ENCODE data around the gene AKR1D1.
"Not testable (repeated sequence)": the region's sequence is repeated elsewhere in the genome, so short reads cannot be mapped to it uniquely, and the experiment has no call there.

The AKR1D1 gene

DNA sequence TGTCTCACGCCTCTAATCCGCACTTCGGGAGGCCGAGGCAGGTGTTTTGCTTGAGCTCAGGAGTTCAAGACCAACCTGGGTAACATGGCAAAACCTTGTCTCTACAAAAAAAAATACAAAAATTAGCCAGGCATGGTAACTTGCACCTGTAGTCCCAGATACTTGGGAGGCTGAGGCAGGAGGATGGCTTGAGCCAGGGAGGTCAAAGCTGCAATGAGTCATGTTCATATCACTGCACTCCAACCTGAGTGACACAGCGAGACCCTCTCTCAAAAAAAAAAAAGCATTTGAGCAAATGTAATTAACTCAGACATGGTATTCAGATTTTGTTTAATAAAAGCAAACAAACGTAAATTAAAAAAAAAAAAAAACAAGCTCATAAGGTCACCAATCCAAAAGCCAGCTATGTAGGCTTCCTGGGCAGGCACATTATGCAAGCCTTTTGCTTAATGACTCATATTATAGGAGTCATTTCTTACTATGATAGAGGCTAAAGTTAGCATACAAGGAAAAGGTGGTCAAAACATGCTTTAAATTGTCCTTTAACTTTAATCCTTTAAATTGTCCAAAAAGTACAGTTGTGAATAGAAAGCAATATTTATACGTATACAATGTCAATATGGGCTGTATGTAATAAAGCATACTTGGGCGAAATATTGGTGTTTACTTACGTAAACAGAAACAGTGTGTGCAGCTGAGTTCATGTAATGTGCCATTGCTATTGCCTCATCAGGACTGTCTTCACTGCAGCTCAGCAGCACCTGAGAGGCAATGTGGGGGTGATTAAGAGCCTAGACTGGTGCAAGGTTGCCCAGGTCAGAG lies 13.0 kb downstream of the AKR1D1 start:
- Histone ChIP-seq H2BK5ac (ENCODE audit: low read depth, low read length, poor library complexity) (no peak overlapping the region), H3K27ac (ENCODE audit: low read depth, low read length) (no peak overlapping the region), H4K12ac (ENCODE audit: low read depth, low read length) (no peak overlapping the region), H4K8ac (ENCODE audit: low read depth, low read length) (no peak overlapping the region), H3K79me1 (ENCODE audit: low read length) (no peaks in the 10 kb centered on the region), H3K4me2 (ENCODE audit: low read length) (no peak overlapping the region), H3K9ac (ENCODE audit: low read length) (no peak overlapping the region), H3K14ac (ENCODE audit: low read length) (no peak overlapping the region), H3K4ac (ENCODE audit: low read depth, low read length) (no peak overlapping the region), H3K79me2 (ENCODE audit: control insufficient read depth, insufficient read depth, low read length, poor library complexity) (no peaks in the 10 kb centered on the region), H3K4me1 (ENCODE audit: control insufficient read depth in 1 of 2, insufficient read depth in 2 of 2, low read length in 2 of 2) (no peaks in the 10 kb centered on the region), H4K91ac (ENCODE audit: low read depth, low read length) (no peak overlapping the region), H3K9me3 (ENCODE audit: insufficient read depth, low read depth, low read length) (no peaks in the 10 kb centered on the region), H3K36me3 (ENCODE audit: control insufficient read depth in 1 of 2, insufficient read depth in 2 of 2, low read length in 2 of 2) (no peaks in the 10 kb centered on the region), H3K4me3 (ENCODE audit: low read depth, low read length) (no peak overlapping the region), H2BK12ac (ENCODE audit: low read length) (no peak overlapping the region), H3K23ac (ENCODE audit: low read length) (no peak overlapping the region), H2BK120ac (ENCODE audit: insufficient read depth, low read length, poor library complexity) (no peak overlapping the region), H2AK5ac (ENCODE audit: low read length) (no peak overlapping the region), H3K18ac (ENCODE audit: low read length) (no peak overlapping the region), H2AFZ (ENCODE audit: insufficient read depth, low read length, poor library complexity) (no peak overlapping the region), H3K27me3 (ENCODE audit: insufficient read depth, low read length) (no peaks in the 10 kb centered on the region)
- WGBS (ENCODE audit: extremely low coverage, insufficient coverage, insufficient read length) = no CpG with 5 or more reads among the region's 9 CpGs
- peak in 1 of 2 donors; percentile 19 for DNase-seq

DNA sequence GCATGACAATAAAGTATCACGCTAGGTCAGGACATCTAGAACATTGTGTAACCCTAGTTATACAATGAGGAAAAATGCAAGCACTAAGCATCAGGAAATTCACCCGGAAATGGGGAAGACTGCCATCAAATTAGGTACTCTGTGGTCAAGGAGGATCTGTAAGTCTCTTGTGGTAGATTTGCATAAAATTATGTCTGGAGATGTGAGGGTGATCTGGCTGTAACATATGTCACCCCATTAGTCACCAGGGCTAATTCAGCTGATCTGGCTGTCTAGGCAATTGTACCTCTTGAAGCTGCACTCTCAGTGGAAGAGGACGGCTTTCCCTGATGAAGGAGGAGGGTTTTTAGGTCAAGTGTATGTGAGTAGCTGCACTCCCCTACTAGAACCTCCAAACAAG lies 14.8 kb downstream of the AKR1D1 start:
- Histone ChIP-seq H3K27ac (ENCODE audit: low read depth, low read length) (no peak overlapping the region), H3K9me3 (ENCODE audit: insufficient read depth, low read depth, low read length) (no peaks in the 10 kb centered on the region), H3K14ac (ENCODE audit: low read length) (no peak overlapping the region), H3K18ac (ENCODE audit: low read length) (no peak overlapping the region), H3K36me3 (ENCODE audit: control insufficient read depth in 1 of 2, insufficient read depth in 2 of 2, low read length in 2 of 2) (no peaks in the 10 kb centered on the region), H4K12ac (ENCODE audit: low read depth, low read length) (no peak overlapping the region), H3K4me1 (ENCODE audit: control insufficient read depth in 1 of 2, insufficient read depth in 2 of 2, low read length in 2 of 2) (no peaks in the 10 kb centered on the region), H3K9ac (ENCODE audit: low read length) (no peak overlapping the region), H3K4ac (ENCODE audit: low read depth, low read length) (no peak overlapping the region), H2BK12ac (ENCODE audit: low read length) (no peak overlapping the region), H3K79me2 (ENCODE audit: control insufficient read depth, insufficient read depth, low read length, poor library complexity) (no peaks in the 10 kb centered on the region), H2AK5ac (ENCODE audit: low read length) (no peak overlapping the region), H2BK120ac (ENCODE audit: insufficient read depth, low read length, poor library complexity) (no peak overlapping the region), H3K23ac (ENCODE audit: low read length) (no peak overlapping the region), H3K4me2 (ENCODE audit: low read length) (no peak overlapping the region), H4K91ac (ENCODE audit: low read depth, low read length) (no peak overlapping the region), H3K27me3 (ENCODE audit: insufficient read depth, low read length) (no peaks in the 10 kb centered on the region), H4K8ac (ENCODE audit: low read depth, low read length) (no peak overlapping the region), H2AFZ (ENCODE audit: insufficient read depth, low read length, poor library complexity) (no peak overlapping the region), H2BK5ac (ENCODE audit: low read depth, low read length, poor library complexity) (no peak overlapping the region), H3K4me3 (ENCODE audit: low read depth, low read length) (no peak overlapping the region), H3K79me1 (ENCODE audit: low read length) (no peaks in the 10 kb centered on the region)
- DNase-seq = peak in 1 of 2 donors; percentile 8
- WGBS (ENCODE audit: extremely low coverage, insufficient coverage, insufficient read length) = no CpG with 5 or more reads among the region's 3 CpGs

- H4K91ac ChIP-seq (ENCODE audit: low read depth, low read length); H3K4me1 ChIP-seq (ENCODE audit: control insufficient read depth in 1 of 2, insufficient read depth in 2 of 2, low read length in 2 of 2); H2BK5ac ChIP-seq (ENCODE audit: low read depth, low read length, poor library complexity); H2AK5ac ChIP-seq (ENCODE audit: low read length); H4K12ac ChIP-seq (ENCODE audit: low read depth, low read length); H3K79me1 ChIP-seq (ENCODE audit: low read length); H2BK12ac ChIP-seq (ENCODE audit: low read length); H3K27me3 ChIP-seq (ENCODE audit: insufficient read depth, low read length); H2AFZ ChIP-seq (ENCODE audit: insufficient read depth, low read length, poor library complexity); H3K79me2 ChIP-seq (ENCODE audit: control insufficient read depth, insufficient read depth, low read length, poor library complexity); H2BK120ac ChIP-seq (ENCODE audit: insufficient read depth, low read length, poor library complexity); H3K4ac ChIP-seq (ENCODE audit: low read depth, low read length); H3K4me3 ChIP-seq (ENCODE audit: low read depth, low read length); H3K18ac ChIP-seq (ENCODE audit: low read length); DNase-seq; H3K9me3 ChIP-seq (ENCODE audit: insufficient read depth, low read depth, low read length); H3K36me3 ChIP-seq (ENCODE audit: control insufficient read depth in 1 of 2, insufficient read depth in 2 of 2, low read length in 2 of 2); H3K4me2 ChIP-seq (ENCODE audit: low read length); H4K8ac ChIP-seq (ENCODE audit: low read depth, low read length); H3K14ac ChIP-seq (ENCODE audit: low read length); H3K27ac ChIP-seq (ENCODE audit: low read depth, low read length); H3K9ac ChIP-seq (ENCODE audit: low read length); H3K23ac ChIP-seq (ENCODE audit: low read length): not testable (repeated sequence)
- WGBS (ENCODE audit: extremely low coverage, insufficient coverage, insufficient read length) = no CpG with 5 or more reads among the region's 2 CpGs
Observed at GRCh38 chr7:138091840-138092239, 15.6 kb downstream of the AKR1D1 start.

GRCh38 chr7:138092486-138093028 lies 16.3 kb downstream of the AKR1D1 start:
- H3K9ac ChIP-seq (ENCODE audit: low read length) = no peak overlapping the region
- no peaks in the 10 kb centered on the region for H3K9me3 ChIP-seq (ENCODE audit: insufficient read depth, low read depth, low read length)
- H3K79me2 ChIP-seq (ENCODE audit: control insufficient read depth, insufficient read depth, low read length, poor library complexity) = no peaks in the 10 kb centered on the region
- H3K27me3 ChIP-seq (ENCODE audit: insufficient read depth, low read length) = no peaks in the 10 kb centered on the region
- H3K4me1 ChIP-seq (ENCODE audit: control insufficient read depth in 1 of 2, insufficient read depth in 2 of 2, low read length in 2 of 2) = no peaks in the 10 kb centered on the region
- no peak overlapping the region for H3K4me2 ChIP-seq (ENCODE audit: low read length)
- H2BK120ac ChIP-seq (ENCODE audit: insufficient read depth, low read length, poor library complexity) = no peak overlapping the region
- no peak overlapping the region for H3K27ac ChIP-seq (ENCODE audit: low read depth, low read length)
- H4K12ac ChIP-seq (ENCODE audit: low read depth, low read length) = no peak overlapping the region
- H3K79me1 ChIP-seq (ENCODE audit: low read length) = no peaks in the 10 kb centered on the region
- H3K18ac ChIP-seq (ENCODE audit: low read length) = no peak overlapping the region
- DNase-seq = no peak
- no peak overlapping the region for H3K4ac ChIP-seq (ENCODE audit: low read depth, low read length)
- no peak overlapping the region for H2BK5ac ChIP-seq (ENCODE audit: low read depth, low read length, poor library complexity)
- no peak overlapping the region for H4K91ac ChIP-seq (ENCODE audit: low read depth, low read length)
- H2AK5ac ChIP-seq (ENCODE audit: low read length) = no peak overlapping the region
- no peak overlapping the region for H3K14ac ChIP-seq (ENCODE audit: low read length)
- H2AFZ ChIP-seq (ENCODE audit: insufficient read depth, low read length, poor library complexity) = no peak overlapping the region
- no CpG with 5 or more reads among the region's 6 CpGs for WGBS (ENCODE audit: extremely low coverage, insufficient coverage, insufficient read length)
- no peak overlapping the region for H2BK12ac ChIP-seq (ENCODE audit: low read length)
- no peak overlapping the region for H4K8ac ChIP-seq (ENCODE audit: low read depth, low read length)
- no peak overlapping the region for H3K4me3 ChIP-seq (ENCODE audit: low read depth, low read length)
- no peak overlapping the region for H3K23ac ChIP-seq (ENCODE audit: low read length)
- no peaks in the 10 kb centered on the region for H3K36me3 ChIP-seq (ENCODE audit: control insufficient read depth in 1 of 2, insufficient read depth in 2 of 2, low read length in 2 of 2)
